Activated T-cell treated with anti-CD3 and anti-CD28 coated beads for 24 hours (primary cell): Measurements from ENCODE around the gene SMCR8.
"Not testable (repeated sequence)": the region's sequence is repeated elsewhere in the genome, so short reads cannot be mapped to it uniquely, and the experiment has no call there.

ENCODE experiments used
- DNase-seq: peaks from one replicate; pipeline ENCODE4 v3.0.0-alpha.2; 2020; ENCODE audit warnings: low read depth

The SMCR8 gene

DNA sequence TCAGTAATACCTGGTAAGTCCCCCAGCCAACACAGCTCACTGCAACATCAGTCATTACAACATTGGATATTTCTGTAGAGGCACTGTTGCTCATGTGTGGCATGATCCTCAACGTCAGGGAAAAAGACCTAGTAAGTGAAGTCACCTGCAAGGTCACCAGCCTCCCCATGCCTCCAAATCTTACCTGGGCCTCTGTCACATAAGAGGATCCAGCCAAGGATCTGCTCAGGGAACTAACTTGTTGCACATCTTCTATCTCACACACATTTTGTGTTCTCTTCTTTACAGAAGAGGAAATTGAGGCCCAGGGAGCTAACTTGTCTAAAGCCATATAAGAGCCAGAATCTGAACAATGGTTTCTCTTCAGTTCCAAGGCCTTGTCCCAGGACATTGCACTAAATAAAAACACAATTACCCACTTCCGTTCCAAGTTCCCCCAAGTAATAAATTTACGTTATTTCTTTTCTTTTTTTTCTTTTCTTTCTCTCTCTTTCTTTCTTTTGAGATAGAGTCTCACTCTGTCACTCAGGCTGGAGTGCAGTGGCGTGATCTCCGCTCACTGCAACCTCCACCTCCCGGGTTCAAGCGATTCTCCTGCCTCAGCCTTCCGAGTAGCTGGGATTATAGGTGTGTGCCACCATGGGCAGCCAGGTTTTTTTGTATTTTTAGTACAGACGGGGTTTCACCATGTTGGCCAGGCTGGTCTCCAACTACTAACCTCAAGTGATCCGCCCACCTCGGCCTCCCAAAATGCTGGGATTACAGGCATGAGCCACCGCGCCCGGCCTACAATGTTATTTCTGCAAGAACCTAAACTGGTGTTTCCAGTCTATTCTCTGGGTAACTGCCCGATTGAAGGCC lies 47.0 kb downstream of the SMCR8 start:
- DNase-seq, result no peak

- DNase-seq, result no peak
Observed at GRCh38 chr17:18362698-18363100, 47.6 kb downstream of the SMCR8 start.

GRCh38 chr17:18363101-18364049 lies 48.3 kb downstream of the SMCR8 start, which contains the start of gene SHMT1:
Gene SHMT1, minus strand, starts transcription at chr17:18363550. Its CDS starts 7,569 bp downstream, at chr17:18355981.
- DNase-seq, result peak; percentile 85

DNA sequence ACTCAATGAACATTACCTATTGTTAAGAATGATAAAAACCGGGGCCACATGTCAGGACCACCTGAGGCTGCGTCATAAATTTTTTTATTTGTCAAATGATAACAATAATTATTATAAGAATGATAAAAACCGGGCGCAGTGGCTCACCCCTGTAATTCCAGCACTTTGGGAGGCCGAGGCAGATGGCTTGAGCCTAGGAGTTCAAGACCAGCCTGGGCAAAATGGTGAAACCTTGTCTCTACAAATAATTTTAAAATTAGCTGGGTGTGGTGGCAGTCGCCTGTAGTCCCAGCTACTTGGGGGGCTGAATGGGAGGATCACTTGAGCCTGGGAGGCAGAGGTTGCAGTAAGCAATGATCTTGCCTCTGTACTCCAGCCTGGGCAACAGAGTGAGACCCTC lies 49.1 kb downstream of the SMCR8 start:
- no peak for DNase-seq

GRCh38 chr17:18368946-18369345 lies 53.9 kb downstream of the SMCR8 start:
- DNase-seq, result no peak

- no peak for DNase-seq
Observed at GRCh38 chr17:18370761-18371160, 55.7 kb downstream of the SMCR8 start.

- no peak for DNase-seq
Observed at GRCh38 chr17:18371455-18371854, 56.4 kb downstream of the SMCR8 start.

DNA sequence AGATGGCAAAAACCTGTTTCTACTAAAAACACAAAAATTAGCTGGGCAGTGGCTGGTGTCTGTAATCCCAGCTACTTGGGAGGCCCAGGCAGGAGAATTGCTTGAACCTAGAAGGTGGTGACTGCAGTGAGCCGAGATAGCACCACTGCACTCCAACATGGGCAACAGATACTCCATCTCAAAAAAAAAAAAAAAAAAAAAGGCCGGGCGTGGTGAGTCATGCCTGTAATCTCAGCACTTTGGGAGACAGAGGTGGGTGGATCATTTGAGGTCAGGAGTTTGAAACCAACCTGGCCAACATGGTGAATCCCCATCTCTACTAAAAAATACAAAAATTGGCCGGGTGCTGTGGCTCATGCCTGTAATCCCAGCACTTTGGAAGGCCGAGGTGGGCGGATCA lies 58.1 kb downstream of the SMCR8 start:
- not testable (repeated sequence) for DNase-seq

GRCh38 chr17:18374216-18374615 lies 59.1 kb downstream of the SMCR8 start:
- no peak for DNase-seq
